Naive thymus-derived CD4-positive, alpha-beta T cell (primary cell): ENCODE data around the gene COG5. TPM values are rescaled to one million over a fixed set of nuclear protein-coding genes. Genes with fewer than 3 reads are reported as not detected.
A peak's percentile ranks its signal among the peaks of the same experiment; 100 is the strongest.

Source experiments
- ATAC-seq: fragments of 150-1000 bp; cut with Tn5 transposase; 2 replicates; pipeline ENCODE4 v1.10.0; 2021; ENCODE audit warnings: mild to moderate bottlenecking, moderate library complexity
- CTCF ChIA-PET: fragments of 350-600 bp; sonication (Branson Sonifier 250); formaldehyde crosslinking; loops from one replicate; lab custom pipeline; 2021; ENCODE audit warnings: antibody characterized with exemption; lab: Charles Lee
- POLR2A ChIA-PET: fragments of 350-600 bp; sonication (Branson Sonifier 250); formaldehyde crosslinking; loops from one replicate; lab custom pipeline; 2021; ENCODE audit warnings: antibody characterized with exemption, inconsistent platforms; lab: Charles Lee
- DNase-seq, 9 donors: peaks; one replicate each; pipeline versions ENCODE4 v3.0.0 to v3.0.0-alpha.2; 2020 to 2022; ENCODE audit warnings: mixed read lengths in 1 of 9
- H3K27ac ChIP-seq: one replicate; pipeline ENCODE4 v1.7.0; 2013; ENCODE audit warnings: mild to moderate bottlenecking, low read depth, low read length, moderate library complexity
- H3K27me3 ChIP-seq, 2 donors: one replicate each; pipeline ENCODE4 v1.7.0; 2013; ENCODE audit warnings: low read length in 2 of 2, mild to moderate bottlenecking in 2 of 2, moderate library complexity in 2 of 2; ENCODE audit not compliant: control insufficient read depth in 2 of 2, insufficient read depth in 2 of 2
- H3K36me3 ChIP-seq, 3 experiments: 1 replicate in 2 of 3; 2 replicates in 1 of 3; pipeline ENCODE4 v1.7.0; 2013; ENCODE audit warnings: low read length in 3 of 3, mild to moderate bottlenecking in 3 of 3, moderate library complexity in 1 of 3; ENCODE audit not compliant: insufficient read depth in 3 of 3, control insufficient read depth in 2 of 3
- H3K4me1 ChIP-seq, 2 donors: one replicate each; pipeline ENCODE4 v1.7.0; 2013; ENCODE audit warnings: low read length in 2 of 2, mild to moderate bottlenecking in 2 of 2, moderate library complexity in 1 of 2; ENCODE audit not compliant: control insufficient read depth in 2 of 2, insufficient read depth in 2 of 2
- H3K4me3 ChIP-seq: 2 replicates; pipeline ENCODE4 v1.7.0; 2013; ENCODE audit warnings: mild to moderate bottlenecking, low read length
- H3K9me3 ChIP-seq, 3 experiments: 1 replicate in 2 of 3; 2 replicates in 1 of 3; pipeline ENCODE4 v1.7.0; 2013; ENCODE audit warnings: low read length in 3 of 3; ENCODE audit not compliant: control insufficient read depth in 2 of 3
- H3K27ac Mint-ChIP-seq, 9 donors: one replicate each; pipeline ENCODE4 v1.8.0; 2020 to 2022; ENCODE audit warnings: mixed read lengths in 9 of 9, mild to moderate bottlenecking in 8 of 9, moderate library complexity in 5 of 9, inconsistent platforms in 2 of 9
- H3K27me3 Mint-ChIP-seq, 5 donors: one replicate each; pipeline ENCODE4 v1.8.0; 2021 to 2022; ENCODE audit warnings: mixed read lengths in 5 of 5, mild to moderate bottlenecking in 1 of 5
- H3K36me3 Mint-ChIP-seq, 5 donors: one replicate each; pipeline ENCODE4 v1.8.0; 2020 to 2022; ENCODE audit warnings: mixed read lengths in 5 of 5, mild to moderate bottlenecking in 3 of 5, inconsistent platforms in 1 of 5
- H3K4me1 Mint-ChIP-seq, 7 donors: one replicate each; pipeline ENCODE4 v1.8.0; 2020 to 2022; ENCODE audit warnings: mixed read lengths in 7 of 7, mild to moderate bottlenecking in 3 of 7, inconsistent platforms in 1 of 7
- H3K4me3 Mint-ChIP-seq, 10 donors: one replicate each; pipeline ENCODE4 v1.8.0; 2020 to 2022; ENCODE audit warnings: mild to moderate bottlenecking in 10 of 10, mixed read lengths in 10 of 10, moderate library complexity in 6 of 10, inconsistent platforms in 2 of 10
- H3K9me3 Mint-ChIP-seq, 11 donors: one replicate each; pipeline ENCODE4 v1.8.0; 2020 to 2022; ENCODE audit warnings: mixed read lengths in 11 of 11, mild to moderate bottlenecking in 4 of 11, inconsistent platforms in 1 of 11, moderate library complexity in 1 of 11
- intact Hi-C, 2 donors: fragments of 100-400 bp; cut with micrococcal nuclease; formaldehyde crosslinking; loops; one replicate each; pipeline ENCODE4 v1.15.1; 2023
- polyA plus RNA-seq, 2 donors: library from polyadenylated mRNA; unstranded; fragments of 300-500 nt; fragmentation: Illumina TruSeq; gene quantifications; one replicate each; pipeline ENCODE4 v1.2.3, GENCODE V29; 2021
- total RNA-seq, 6 experiments: library from RNA in 5 of 6; stranded (reverse) in 5 of 6; gene quantifications; 1 replicate in 5 of 6; 2 replicates in 1 of 6; pipeline ENCODE4 v1.2.3 and lab custom pipeline; 2021 to 2026

COG5 gene
- total and polyA plus RNA-seq, 7 experiments from 2014 or later = 24.7 to 77.0 (median 48.0) TPM

GRCh38 chr7:107570298-107570697, 6.6 kb upstream of the COG5 start:
- no peak overlapping the region for H3K4me3 ChIP-seq
- no peaks in the 10 kb centered on the region for H3K27me3 ChIP-seq
- intact Hi-C loops = no loop called here
- ChIA-PET CTCF (no interaction called here), POLR2A (no interaction called here)
- H3K27ac ChIP-seq = no peak overlapping the region
- Mint-ChIP-seq H3K4me1 (peaks cover 2 to 30% (median 8%) of the 10 kb centered on the region in 7 donors), H3K4me3 (no peak overlapping the region), H3K27me3 (no peaks in the 10 kb centered on the region), H3K9me3 (no peaks in the 10 kb centered on the region), H3K27ac (no peak overlapping the region), H3K36me3 (peaks cover 4 to 34% (median 15%) of the 10 kb centered on the region in 5 donors)
- no peak for ATAC-seq
- H3K4me1 ChIP-seq = no peaks in the 10 kb centered on the region
- peaks cover 0 to 22% (median 0%) of the 10 kb centered on the region in 3 experiments for H3K36me3 ChIP-seq
- DNase-seq = no peak
- H3K9me3 ChIP-seq = no peaks in the 10 kb centered on the region

DNA sequence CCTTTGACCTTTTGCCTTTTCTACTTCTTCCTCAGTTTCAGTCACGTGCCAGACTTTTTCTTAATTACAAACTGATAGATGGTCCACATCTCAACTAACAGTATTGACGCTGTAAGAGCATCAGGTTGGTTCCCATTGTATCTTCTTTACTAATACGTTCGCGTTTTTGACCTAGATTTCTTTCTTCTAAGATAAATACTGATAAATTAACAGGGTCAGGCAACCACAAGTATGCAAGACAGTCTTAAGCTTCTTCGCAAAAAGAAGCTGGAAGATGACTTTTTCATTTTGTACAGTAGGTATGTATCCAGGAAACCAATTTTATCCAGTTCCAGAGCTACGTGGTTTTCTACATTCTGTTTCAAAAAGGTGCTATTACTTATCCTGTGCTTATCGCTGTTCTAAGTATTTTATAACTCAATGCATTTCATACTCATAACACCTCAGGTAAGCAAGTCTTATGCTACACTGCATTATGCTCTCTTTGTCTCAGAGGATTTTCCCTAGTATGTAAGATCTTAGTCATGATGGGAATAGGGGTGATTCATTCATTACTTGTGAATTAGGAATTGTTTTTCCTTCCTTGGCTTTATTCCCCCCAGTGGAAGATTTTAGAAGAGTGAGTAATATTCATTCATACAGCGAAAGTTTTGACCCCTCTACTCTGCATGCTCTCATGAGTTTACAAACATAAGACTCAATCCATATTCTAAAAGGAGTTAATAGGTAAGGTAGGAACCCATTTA, 1.0 kb upstream of the COG5 start:
- intact Hi-C loops = loop anchor here (1.0 to 5.0 kb wide), 8 partner anchors 15 to 963 kb away; partner anchors contain the start of genes DLD (in 1 of the 2), PIK3CG (in 1 of the 2), PNPLA8 (in 1 of the 2) and PRKAR2B (in 1 of the 2)
- no peaks in the 10 kb centered on the region for H3K27me3 Mint-ChIP-seq
- peak overlapping the region; percentile 87 to 97 (median 93) for H3K27ac Mint-ChIP-seq
- H3K27ac ChIP-seq = peak overlapping the region; percentile 98
- no peaks in the 10 kb centered on the region for H3K9me3 ChIP-seq
- peak overlapping the region; percentile 76 to 99 (median 91) for H3K4me3 Mint-ChIP-seq
- no peak for ATAC-seq
- DNase-seq = no peak
- peak overlapping the region; percentile 86 for H3K4me3 ChIP-seq
- no peaks in the 10 kb centered on the region for H3K27me3 ChIP-seq
- H3K4me1 ChIP-seq = peaks cover 33 to 42% of the 10 kb centered on the region in 2 donors
- H3K4me1 Mint-ChIP-seq = peaks cover 33 to 76% (median 54%) of the 10 kb centered on the region in 7 donors
- POLR2A ChIA-PET = interaction anchor here (0.6 to 2.4 kb wide), 9 partner anchors 8 to 417 kb away, joined by 3 to 17 read pairs (median 5); partner anchors contain the start of genes BCAP29, CBLL1 and HBP1
- peaks cover 0 to 17% (median 10%) of the 10 kb centered on the region in 5 donors for H3K36me3 Mint-ChIP-seq
- H3K36me3 ChIP-seq = no peaks in the 10 kb centered on the region
- peaks cover 0 to 1% (median 0%) of the 10 kb centered on the region in 11 donors for H3K9me3 Mint-ChIP-seq
- CTCF ChIA-PET = interaction anchor here (0.9 kb wide), 1 partner anchor 17 kb away, joined by 3 read pairs; no protein-coding TSS in a partner anchor

- H3K27ac Mint-ChIP-seq = peak overlapping the region; percentile 87 to 97 (median 93)
- POLR2A ChIA-PET = interaction anchor here (0.6 to 2.4 kb wide), 11 partner anchors 17 to 395 kb away, joined by 3 to 17 read pairs (median 4); partner anchors contain the start of genes BCAP29, CBLL1, DLD and HBP1
- peaks cover 0 to 1% (median 0%) of the 10 kb centered on the region in 11 donors for H3K9me3 Mint-ChIP-seq
- peak overlapping the region; percentile 98 for H3K27ac ChIP-seq
- H3K4me3 Mint-ChIP-seq = peak overlapping the region; percentile 76 to 99 (median 91)
- no peaks in the 10 kb centered on the region for H3K9me3 ChIP-seq
- H3K36me3 ChIP-seq = no peaks in the 10 kb centered on the region
- H3K4me1 Mint-ChIP-seq = peaks cover 41 to 74% (median 63%) of the 10 kb centered on the region in 7 donors
- CTCF ChIA-PET = interaction anchor here (0.6 to 1.2 kb wide), 2 partner anchors 180 to 658 kb away, joined by 4 to 5 read pairs; no protein-coding TSS in a partner anchor
- H3K4me1 ChIP-seq = peaks cover 41 to 50% of the 10 kb centered on the region in 2 donors
- peak overlapping the region; percentile 86 for H3K4me3 ChIP-seq
- peaks cover 0 to 9% (median 8%) of the 10 kb centered on the region in 5 donors for H3K36me3 Mint-ChIP-seq
- no peaks in the 10 kb centered on the region for H3K27me3 ChIP-seq
- ATAC-seq (peak; percentile 52), DNase-seq (peak in 1 of 9 donors; percentile 16)
- intact Hi-C loops = loop anchor here (1.0 to 5.0 kb wide), 15 partner anchors 17 to 964 kb away; partner anchors contain the start of genes DLD (in 2 of the 2), PNPLA8 (in 2 of the 2), BCAP29 (in 1 of the 2) and CCDC71L (in 1 of the 2)
- no peaks in the 10 kb centered on the region for H3K27me3 Mint-ChIP-seq
Measured at GRCh38 chr7:107563081-107563774, 492 bp downstream of the COG5 start.

- peak in 7 of 9 donors; percentile 38 to 72 (median 58) for DNase-seq
- no peaks in the 10 kb centered on the region for H3K27me3 ChIP-seq
- peak overlapping the region; percentile 49 to 97 (median 87) for H3K27ac Mint-ChIP-seq
- peak overlapping the region; percentile 26 for H3K4me3 ChIP-seq
- peak overlapping the region; percentile 58 for H3K27ac ChIP-seq
- intact Hi-C loops = loop anchor here (5.0 kb wide), 7 partner anchors 76 to 966 kb away; partner anchors contain the start of genes DLD (in 1 of the 2), PIK3CG (in 1 of the 2), PNPLA8 (in 1 of the 2) and PRKAR2B (in 1 of the 2)
- peak; percentile 69 for ATAC-seq
- H3K9me3 ChIP-seq = no peaks in the 10 kb centered on the region
- peaks cover 39 to 66% (median 64%) of the 10 kb centered on the region in 7 donors for H3K4me1 Mint-ChIP-seq
- peaks cover 0 to 1% (median 0%) of the 10 kb centered on the region in 11 donors for H3K9me3 Mint-ChIP-seq
- ChIA-PET CTCF (no interaction called here), POLR2A (interaction anchor here (0.6 to 1.0 kb wide), 2 partner anchors 11 to 17 kb away, joined by 3 read pairs; no protein-coding TSS in a partner anchor)
- H3K27me3 Mint-ChIP-seq = no peaks in the 10 kb centered on the region
- peaks cover 0 to 15% (median 11%) of the 10 kb centered on the region in 5 donors for H3K36me3 Mint-ChIP-seq
- H3K4me3 Mint-ChIP-seq = peak overlapping the region; percentile 45 to 91 (median 78)
- H3K36me3 ChIP-seq = peaks cover 0 to 15% (median 0%) of the 10 kb centered on the region in 3 experiments
- peaks cover 41 to 50% of the 10 kb centered on the region in 2 donors for H3K4me1 ChIP-seq
Measured at GRCh38 chr7:107560898-107561516, 2.7 kb downstream of the COG5 start.

- peak overlapping the region; percentile 52 for H3K27ac ChIP-seq
Measured at GRCh38 chr7:107559864-107560263, 3.9 kb downstream of the COG5 start.

More at GRCh38 chr7:107559864-107560263, 3.9 kb downstream of the COG5 start:
- Mint-ChIP-seq H3K27ac (peak overlapping the region in 6 of 9 donors; percentile 22 to 97 (median 64)), H3K4me3 (peak overlapping the region in 7 of 10 donors; percentile 18 to 91 (median 79)), H3K36me3 (peaks cover 0 to 27% (median 20%) of the 10 kb centered on the region in 5 donors), H3K27me3 (no peaks in the 10 kb centered on the region), H3K9me3 (peaks cover 0 to 1% (median 0%) of the 10 kb centered on the region in 11 donors), H3K4me1 (peaks cover 42 to 68% (median 60%) of the 10 kb centered on the region in 7 donors)
- CTCF ChIA-PET = no interaction called here
- Histone ChIP-seq H3K4me3 (no peak overlapping the region), H3K36me3 (peaks cover 0 to 22% (median 0%) of the 10 kb centered on the region in 3 experiments), H3K27me3 (no peaks in the 10 kb centered on the region), H3K9me3 (no peaks in the 10 kb centered on the region), H3K4me1 (peaks cover 41 to 50% of the 10 kb centered on the region in 2 donors)
- POLR2A ChIA-PET = interaction anchor here (1.2 kb wide), 1 partner anchor 66 kb away, joined by 3 read pairs; no protein-coding TSS in a partner anchor
- intact Hi-C loops = loop anchor here (5.0 kb wide), 7 partner anchors 77 to 967 kb away; partner anchors contain the start of genes DLD (in 1 of the 2), PIK3CG (in 1 of the 2), PNPLA8 (in 1 of the 2) and PRKAR2B (in 1 of the 2)
- ATAC-seq = no peak
- no peak for DNase-seq
